ENCODE results near the gene PARL. TPM values are rescaled to one million over a fixed set of nuclear protein-coding genes. Genes with fewer than 3 reads are reported as not detected.

The PARL gene
- total RNA-seq, 1 experiment from 2014 or later, result 69.2 TPM

DNA sequence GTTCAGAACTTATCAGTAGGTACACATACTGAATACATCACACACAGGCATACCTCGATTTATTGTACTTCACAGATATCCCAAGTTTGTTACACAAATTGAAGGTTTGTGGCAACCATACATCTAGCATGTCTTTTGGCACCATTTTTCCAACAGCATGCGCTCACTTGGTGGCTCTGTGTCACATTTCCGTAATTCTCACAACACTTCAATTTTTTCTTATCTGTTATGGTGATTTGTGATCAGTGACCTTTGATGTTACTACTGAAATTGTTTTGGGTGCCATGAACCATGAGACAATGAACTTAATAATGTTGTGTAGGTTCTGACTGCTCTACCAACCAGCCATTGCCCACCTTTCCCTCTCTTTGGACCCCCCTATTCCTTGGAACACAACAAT is 10.8 kb downstream of the PARL start:
- Histone ChIP-seq H3F3A (ENCODE audit: low read length, unreplicated experiment) (no peaks in the 10 kb centered on the region), H3K9ac (ENCODE audit: low read length) (no peak overlapping the region), H3K9me3 (ENCODE audit: low read length) (no peaks in the 10 kb centered on the region), H2AFZ (ENCODE audit: low read length) (no peak overlapping the region), H3K4me3 (ENCODE audit: low read length) (no peak overlapping the region), H4K20me1 (ENCODE audit: low read length) (0 out of 2 replicates have a peak, but pooled peaks cover 4% of the 10 kb centered on the region), H3K27ac (ENCODE audit: low read length) (no peak overlapping the region), H3K79me2 (ENCODE audit: low read length) (peaks cover 95% of the 10 kb centered on the region), H3K27me3 (ENCODE audit: low read length) (no peaks in the 10 kb centered on the region), H3K36me3 (ENCODE audit: low read depth, low read length) (peaks cover 8% of the 10 kb centered on the region; the same call in 1 of the 2 replicates), H3K4me2 (ENCODE audit: low read length) (no peak overlapping the region), H3K4me1 (ENCODE audit: insufficient read depth, low read length) (no peaks in the 10 kb centered on the region), H3K9me2 (replicated peaks; ENCODE audit: low read length) (no peaks in the 10 kb centered on the region)
- ChIA-PET POLR2A (ENCODE audit: unreplicated experiment) (no interaction called here), CTCF (no interaction called here)
- no peak for ATAC-seq
- intact Hi-C loops (cut with micrococcal nuclease), result no loop called here
- no peak for TF ChIP-seq EZH2phosphoT487 (IDR thresholded peaks at IDR 0.05; ENCODE audit: borderline replicate concordance, low read length)
- TF ChIP-seq, protein P1, sequence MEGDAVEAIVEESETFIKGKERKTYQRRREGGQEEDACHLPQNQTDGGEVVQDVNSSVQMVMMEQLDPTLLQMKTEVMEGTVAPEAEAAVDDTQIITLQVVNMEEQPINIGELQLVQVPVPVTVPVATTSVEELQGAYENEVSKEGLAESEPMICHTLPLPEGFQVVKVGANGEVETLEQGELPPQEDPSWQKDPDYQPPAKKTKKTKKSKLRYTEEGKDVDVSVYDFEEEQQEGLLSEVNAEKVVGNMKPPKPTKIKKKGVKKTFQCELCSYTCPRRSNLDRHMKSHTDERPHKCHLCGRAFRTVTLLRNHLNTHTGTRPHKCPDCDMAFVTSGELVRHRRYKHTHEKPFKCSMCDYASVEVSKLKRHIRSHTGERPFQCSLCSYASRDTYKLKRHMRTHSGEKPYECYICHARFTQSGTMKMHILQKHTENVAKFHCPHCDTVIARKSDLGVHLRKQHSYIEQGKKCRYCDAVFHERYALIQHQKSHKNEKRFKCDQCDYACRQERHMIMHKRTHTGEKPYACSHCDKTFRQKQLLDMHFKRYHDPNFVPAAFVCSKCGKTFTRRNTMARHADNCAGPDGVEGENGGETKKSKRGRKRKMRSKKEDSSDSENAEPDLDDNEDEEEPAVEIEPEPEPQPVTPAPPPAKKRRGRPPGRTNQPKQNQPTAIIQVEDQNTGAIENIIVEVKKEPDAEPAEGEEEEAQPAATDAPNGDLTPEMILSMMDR (conservative IDR thresholded peaks at IDR 0.05; ENCODE audit: low read depth, low read length), result no peak
- no peak for TF ChIP-seq EZH2 (IDR thresholded peaks at IDR 0.05; ENCODE audit: low read length, unreplicated experiment)
- no peak for DNase-seq
- no TSS peak for BruUV-seq (replicated peaks)

DNA sequence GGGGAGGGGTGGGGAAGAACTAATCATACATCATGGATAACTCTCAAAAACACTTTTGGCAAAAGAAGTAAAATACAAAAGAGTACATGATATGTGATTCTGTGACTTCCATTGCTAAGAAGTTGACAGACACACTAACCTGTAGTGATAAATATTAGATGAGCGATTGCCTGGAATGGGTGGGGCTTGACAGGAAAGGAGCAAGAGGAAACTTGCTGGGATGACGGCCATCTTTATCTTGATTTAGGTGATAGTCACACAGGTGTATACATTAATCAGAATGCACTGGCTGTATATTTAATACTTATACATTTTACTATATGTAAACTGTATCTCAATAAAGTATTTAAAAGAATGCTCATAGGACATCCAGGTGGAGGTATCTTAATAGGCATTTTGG is 13.1 kb downstream of the PARL start:
- POLR2A ChIA-PET (ENCODE audit: unreplicated experiment), result no interaction called here
- no peak for ATAC-seq
- H3K4me2 ChIP-seq (ENCODE audit: low read length), result no peak overlapping the region
- H3K4me3 ChIP-seq (ENCODE audit: low read length), result no peak overlapping the region
- no peaks in the 10 kb centered on the region for H3K9me2 ChIP-seq (replicated peaks; ENCODE audit: low read length)
- BruUV-seq (replicated peaks), result no TSS peak
- no peak for DNase-seq
- H3K9ac ChIP-seq (ENCODE audit: low read length), result no peak overlapping the region
- no peak overlapping the region for H2AFZ ChIP-seq (ENCODE audit: low read length)
- peaks cover 82% of the 10 kb centered on the region for H3K79me2 ChIP-seq (ENCODE audit: low read length)
- CTCF ChIA-PET, result no interaction called here
- H3K4me1 ChIP-seq (ENCODE audit: insufficient read depth, low read length), result no peaks in the 10 kb centered on the region
- no peak overlapping the region for H3K27ac ChIP-seq (ENCODE audit: low read length)
- no peaks in the 10 kb centered on the region for H3F3A ChIP-seq (ENCODE audit: low read length, unreplicated experiment)
- H3K36me3 ChIP-seq (ENCODE audit: low read depth, low read length), result peaks cover 7% of the 10 kb centered on the region; the same call in 1 of the 2 replicates
- TF ChIP-seq EZH2phosphoT487 (IDR thresholded peaks at IDR 0.05; ENCODE audit: borderline replicate concordance, low read length) (no peak), EZH2 (IDR thresholded peaks at IDR 0.05; ENCODE audit: low read length, unreplicated experiment) (no peak)
- TF ChIP-seq, protein P1 (conservative IDR thresholded peaks at IDR 0.05; ENCODE audit: low read depth, low read length), result no peak
- intact Hi-C loops (cut with micrococcal nuclease), result no loop called here
- no peaks in the 10 kb centered on the region for H3K27me3 ChIP-seq (ENCODE audit: low read length)
- H3K9me3 ChIP-seq (ENCODE audit: low read length), result no peaks in the 10 kb centered on the region
- no peaks in the 10 kb centered on the region for H4K20me1 ChIP-seq (ENCODE audit: low read length)

DNA sequence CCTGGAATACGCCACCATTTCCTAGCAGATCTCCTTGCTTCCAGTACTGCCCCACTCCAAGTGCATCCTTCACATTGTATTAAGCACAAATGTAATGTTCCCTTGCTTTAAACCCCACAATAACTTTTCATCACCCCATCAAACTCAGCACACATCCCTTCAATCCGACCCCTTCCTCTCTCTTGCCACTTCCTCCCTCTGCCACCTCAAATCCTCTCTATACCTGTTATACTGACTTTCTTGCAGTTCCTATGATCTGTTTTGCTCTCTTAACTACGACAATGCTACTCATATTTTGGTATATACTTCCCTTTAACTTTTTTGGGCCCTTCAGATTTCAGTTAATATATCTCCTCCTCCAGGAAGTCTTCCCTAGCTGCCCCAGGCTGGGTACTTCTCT is 14.1 kb downstream of the PARL start:
- TF ChIP-seq, protein P1 (conservative IDR thresholded peaks at IDR 0.05; ENCODE audit: low read depth, low read length), result no peak
- TF ChIP-seq EZH2 (IDR thresholded peaks at IDR 0.05; ENCODE audit: low read length, unreplicated experiment) (no peak), EZH2phosphoT487 (IDR thresholded peaks at IDR 0.05; ENCODE audit: borderline replicate concordance, low read length) (no peak)
- CTCF ChIA-PET, result no interaction called here
- Histone ChIP-seq H3K27ac (ENCODE audit: low read length) (no peak overlapping the region), H4K20me1 (ENCODE audit: low read length) (no peaks in the 10 kb centered on the region), H2AFZ (ENCODE audit: low read length) (no peak overlapping the region), H3F3A (ENCODE audit: low read length, unreplicated experiment) (no peaks in the 10 kb centered on the region), H3K4me2 (ENCODE audit: low read length) (no peak overlapping the region), H3K27me3 (ENCODE audit: low read length) (no peaks in the 10 kb centered on the region), H3K79me2 (ENCODE audit: low read length) (peaks cover 73% of the 10 kb centered on the region), H3K4me1 (ENCODE audit: insufficient read depth, low read length) (no peaks in the 10 kb centered on the region), H3K9ac (ENCODE audit: low read length) (no peak overlapping the region), H3K4me3 (ENCODE audit: low read length) (no peak overlapping the region), H3K36me3 (ENCODE audit: low read depth, low read length) (peaks cover 11% of the 10 kb centered on the region; the same call in 1 of the 2 replicates), H3K9me3 (ENCODE audit: low read length) (no peaks in the 10 kb centered on the region), H3K9me2 (replicated peaks; ENCODE audit: low read length) (no peaks in the 10 kb centered on the region)
- POLR2A ChIA-PET (ENCODE audit: unreplicated experiment), result no interaction called here
- intact Hi-C loops (cut with micrococcal nuclease), result no loop called here
- DNase-seq, result no peak
- ATAC-seq, result no peak
- BruUV-seq (replicated peaks), result no TSS peak
